ENCODE data around the gene BORCS6. TPM values are rescaled to one million over a fixed set of nuclear protein-coding genes. Genes with fewer than 3 reads are reported as not detected.
"Not testable (repeated sequence)": the region's sequence is repeated elsewhere in the genome, so short reads cannot be mapped to it uniquely, and the experiment has no call there.

Gene BORCS6
- total and polyA plus RNA-seq, 3 donors from 2014 or later: 8.5 to 10.4 (median 8.7) TPM

DNA sequence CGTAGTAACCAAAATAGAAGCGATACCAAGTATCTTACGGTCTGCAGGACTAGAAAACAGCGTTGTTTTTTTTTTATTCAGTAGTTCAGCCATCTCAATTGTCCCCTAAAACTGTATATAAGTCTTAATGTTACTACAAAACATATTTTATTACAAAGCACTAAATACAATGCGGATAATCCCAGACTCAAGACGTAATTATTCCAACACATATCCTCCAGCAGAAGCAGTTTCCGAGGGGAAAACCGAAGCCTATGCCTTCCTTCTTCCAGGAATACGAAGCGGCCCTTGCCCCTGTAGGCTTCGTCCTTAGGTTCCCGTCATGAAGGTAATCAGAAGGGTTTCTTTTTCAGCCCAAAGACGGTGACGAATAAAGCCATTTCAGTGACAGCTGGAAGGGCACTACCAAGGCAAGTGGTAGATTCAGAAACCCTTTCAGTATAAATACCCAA lies 16.1 kb downstream of the BORCS6 start:
- Histone ChIP-seq H3K27ac (peak overlapping the region; percentile 90 to 95), H3K27me3 (no peaks in the 10 kb centered on the region), H3K4me3 (peak overlapping the region in 1 of 2 donors; percentile 53), H3K4me1 (peaks cover 23% of the 10 kb centered on the region), H3K36me3 (ENCODE audit: low read depth, missing control alignments) (no peaks in the 10 kb centered on the region), H3K9me3 (no peaks in the 10 kb centered on the region)
- intact Hi-C loops (cut with DNase I; ENCODE audit: low total_unique reads): no loop called here
- no peak for TF ChIP-seq POLR2A (IDR thresholded peaks at IDR 0.05)
- TF ChIP-seq CTCF (IDR thresholded peaks at IDR 0.05): no peak
- WGBS, 2 donors: 3 to 5% methylated on average over 14 of the region's 14 CpGs
- no peak for DNase-seq

DNA sequence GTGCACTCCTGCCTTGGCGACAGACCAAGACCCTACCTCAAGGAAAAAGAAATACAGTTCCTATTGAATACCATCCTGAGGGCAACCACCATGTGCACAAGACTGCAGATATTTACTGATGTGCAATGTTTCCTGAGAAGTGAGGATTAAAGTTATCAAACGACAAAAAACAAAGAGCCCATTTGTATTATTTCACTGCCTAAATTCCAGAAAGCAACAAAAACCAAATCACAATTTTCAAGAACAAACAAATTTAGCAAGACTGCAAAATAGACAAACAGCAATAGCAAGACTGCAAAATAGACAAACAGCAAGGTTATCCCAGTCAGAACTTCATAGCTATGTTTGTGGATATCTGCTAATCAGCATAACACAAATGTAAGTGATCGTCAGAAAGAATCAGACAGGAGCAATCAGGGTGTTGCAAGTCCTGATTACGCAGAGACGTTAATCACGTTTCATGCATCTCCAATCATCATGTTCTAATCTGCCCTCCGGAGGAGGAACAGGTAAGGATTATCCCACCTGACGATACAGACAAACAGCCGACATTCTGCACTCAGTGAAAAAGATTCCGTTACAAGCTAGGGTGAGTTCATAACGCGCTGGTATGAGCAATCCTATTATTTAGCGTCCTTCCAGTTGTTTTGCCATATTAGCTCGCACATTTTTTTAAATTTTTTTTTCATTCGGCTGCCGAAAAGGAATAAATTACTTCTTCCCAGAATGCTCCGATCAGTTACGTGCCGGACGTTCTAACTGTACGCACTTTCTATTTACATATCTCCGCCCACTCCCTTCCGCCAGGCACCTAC lies 16.7 kb downstream of the BORCS6 start:
- H3K4me3 ChIP-seq: peak overlapping the region; percentile 29 to 53
- TF ChIP-seq POLR2A (IDR thresholded peaks at IDR 0.05) (peak; percentile 90), CTCF (IDR thresholded peaks at IDR 0.05) (no peak)
- no peaks in the 10 kb centered on the region for H3K9me3 ChIP-seq
- H3K4me1 ChIP-seq: peaks cover 23% of the 10 kb centered on the region
- WGBS, 2 donors: 0 to 1% methylated on average over 23 of the region's 23 CpGs
- DNase-seq: peak; percentile 96
- intact Hi-C loops (cut with DNase I; ENCODE audit: low total_unique reads): no loop called here
- H3K27ac ChIP-seq: peak overlapping the region; percentile 90 to 95
- H3K27me3 ChIP-seq: no peaks in the 10 kb centered on the region
- no peaks in the 10 kb centered on the region for H3K36me3 ChIP-seq (ENCODE audit: low read depth, missing control alignments)

GRCh38 chr17:8170186-8170585 lies 19.8 kb downstream of the BORCS6 start:
- H3K4me3 ChIP-seq; H3K27me3 ChIP-seq; H3K4me1 ChIP-seq; H3K9me3 ChIP-seq; H3K36me3 ChIP-seq (ENCODE audit: low read depth, missing control alignments); H3K27ac ChIP-seq; intact Hi-C loops (cut with DNase I; ENCODE audit: low total_unique reads); DNase-seq: not testable (repeated sequence)
- WGBS, 2 donors: 64 to 76% methylated on average over 19 of the region's 19 CpGs

DNA sequence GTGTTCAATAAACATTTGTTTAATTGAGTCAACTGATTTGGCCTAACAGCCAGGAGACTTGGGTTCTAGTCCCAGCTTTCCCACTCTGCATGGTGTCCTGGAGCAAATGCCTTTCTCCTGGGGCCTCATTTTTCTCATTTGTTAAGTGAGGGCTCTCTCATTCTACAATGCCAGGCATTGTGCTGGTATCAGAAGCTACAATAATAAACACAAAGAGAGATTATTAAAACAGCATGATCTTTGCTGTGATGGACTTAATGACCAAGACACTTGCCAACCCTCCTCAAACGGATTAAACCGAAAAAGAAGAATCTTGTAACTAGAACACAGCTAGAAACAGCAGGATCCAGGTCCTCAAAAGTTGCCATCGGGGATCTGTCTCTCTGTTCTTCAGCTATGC lies 22.5 kb downstream of the BORCS6 start:
- Histone ChIP-seq H3K4me3 (no peak overlapping the region), H3K27me3 (no peaks in the 10 kb centered on the region), H3K4me1 (peaks cover 21% of the 10 kb centered on the region), H3K36me3 (ENCODE audit: low read depth, missing control alignments) (no peaks in the 10 kb centered on the region), H3K27ac (no peak overlapping the region), H3K9me3 (no peaks in the 10 kb centered on the region)
- intact Hi-C loops (cut with DNase I; ENCODE audit: low total_unique reads): no loop called here
- TF ChIP-seq CTCF (IDR thresholded peaks at IDR 0.05) (no peak), POLR2A (IDR thresholded peaks at IDR 0.05) (no peak)
- 57 to 76% methylated on average over 3 of the region's 3 CpGs for WGBS, 2 donors
- DNase-seq: no peak

DNA sequence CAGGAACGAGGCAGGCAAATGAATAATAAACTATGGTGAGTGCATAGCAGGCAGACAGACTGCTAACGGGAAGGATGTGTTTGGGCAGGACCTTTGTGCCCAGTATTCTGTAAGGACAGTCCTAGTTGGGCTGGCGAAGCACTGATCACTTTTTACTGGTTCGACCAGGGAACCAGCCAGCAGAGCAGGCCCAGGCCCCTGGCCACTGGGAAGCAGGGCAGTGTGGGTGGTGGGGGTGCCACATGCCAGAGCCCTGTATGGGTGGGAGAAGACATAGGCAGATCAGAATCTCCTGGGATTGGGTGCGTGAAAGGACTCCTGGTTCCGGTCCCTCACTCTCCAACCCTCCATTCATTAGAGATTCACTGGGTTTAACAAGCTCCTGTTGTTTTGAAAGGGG lies 23.2 kb downstream of the BORCS6 start:
- Histone ChIP-seq H3K4me3 (no peak overlapping the region), H3K4me1 (peaks cover 23% of the 10 kb centered on the region), H3K27me3 (no peaks in the 10 kb centered on the region), H3K9me3 (no peaks in the 10 kb centered on the region), H3K27ac (no peak overlapping the region), H3K36me3 (ENCODE audit: low read depth, missing control alignments) (no peaks in the 10 kb centered on the region)
- WGBS, 2 donors: 84 to 88% methylated on average over 6 of the region's 6 CpGs
- no peak for DNase-seq
- intact Hi-C loops (cut with DNase I; ENCODE audit: low total_unique reads): no loop called here
- TF ChIP-seq POLR2A (IDR thresholded peaks at IDR 0.05) (no peak), CTCF (IDR thresholded peaks at IDR 0.05) (no peak)
